ENCODE data around the gene ECHDC3.

ECHDC3 gene

DNA sequence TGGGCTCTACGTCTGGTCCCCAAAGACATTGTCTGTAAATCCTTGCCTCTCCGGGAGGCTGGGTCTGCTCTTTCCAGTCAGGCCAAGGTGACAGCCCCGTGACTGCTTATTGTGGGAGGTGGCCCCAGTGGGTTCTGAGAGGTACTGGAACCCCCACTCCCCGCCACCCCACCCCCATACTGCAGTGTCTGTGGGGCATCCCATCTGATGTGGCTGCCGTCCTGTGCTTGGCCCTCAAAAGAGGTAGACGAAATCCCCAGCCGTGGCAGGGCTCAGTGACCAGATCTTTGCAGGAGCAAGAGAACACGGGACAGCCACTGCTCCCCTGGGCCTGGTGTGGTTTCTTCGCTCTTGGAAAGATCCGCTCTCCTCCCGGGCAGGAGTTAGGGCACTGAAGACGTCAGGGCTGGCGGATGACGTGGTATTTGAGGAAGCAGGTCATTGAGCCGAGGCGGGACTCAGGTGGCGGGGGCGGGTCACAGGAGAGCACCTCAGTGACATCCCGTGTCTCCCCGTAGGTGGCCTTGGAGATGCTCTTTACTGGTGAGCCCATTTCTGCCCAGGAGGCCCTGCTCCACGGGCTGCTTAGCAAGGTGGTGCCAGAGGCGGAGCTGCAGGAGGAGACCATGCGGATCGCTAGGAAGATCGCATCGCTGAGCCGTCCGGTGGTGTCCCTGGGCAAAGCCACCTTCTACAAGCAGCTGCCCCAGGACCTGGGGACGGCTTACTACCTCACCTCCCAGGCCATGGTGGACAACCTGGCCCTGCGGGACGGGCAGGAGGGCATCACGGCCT lies 20.7 kb downstream of the ECHDC3 start:
- TF ChIP-seq EZH2 (IDR thresholded peaks at IDR 0.05; ENCODE audit: borderline replicate concordance, low read length) = no peak
- TF ChIP-seq, protein P1, sequence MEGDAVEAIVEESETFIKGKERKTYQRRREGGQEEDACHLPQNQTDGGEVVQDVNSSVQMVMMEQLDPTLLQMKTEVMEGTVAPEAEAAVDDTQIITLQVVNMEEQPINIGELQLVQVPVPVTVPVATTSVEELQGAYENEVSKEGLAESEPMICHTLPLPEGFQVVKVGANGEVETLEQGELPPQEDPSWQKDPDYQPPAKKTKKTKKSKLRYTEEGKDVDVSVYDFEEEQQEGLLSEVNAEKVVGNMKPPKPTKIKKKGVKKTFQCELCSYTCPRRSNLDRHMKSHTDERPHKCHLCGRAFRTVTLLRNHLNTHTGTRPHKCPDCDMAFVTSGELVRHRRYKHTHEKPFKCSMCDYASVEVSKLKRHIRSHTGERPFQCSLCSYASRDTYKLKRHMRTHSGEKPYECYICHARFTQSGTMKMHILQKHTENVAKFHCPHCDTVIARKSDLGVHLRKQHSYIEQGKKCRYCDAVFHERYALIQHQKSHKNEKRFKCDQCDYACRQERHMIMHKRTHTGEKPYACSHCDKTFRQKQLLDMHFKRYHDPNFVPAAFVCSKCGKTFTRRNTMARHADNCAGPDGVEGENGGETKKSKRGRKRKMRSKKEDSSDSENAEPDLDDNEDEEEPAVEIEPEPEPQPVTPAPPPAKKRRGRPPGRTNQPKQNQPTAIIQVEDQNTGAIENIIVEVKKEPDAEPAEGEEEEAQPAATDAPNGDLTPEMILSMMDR (IDR thresholded peaks at IDR 0.05; ENCODE audit: low read length) = no peak

DNA sequence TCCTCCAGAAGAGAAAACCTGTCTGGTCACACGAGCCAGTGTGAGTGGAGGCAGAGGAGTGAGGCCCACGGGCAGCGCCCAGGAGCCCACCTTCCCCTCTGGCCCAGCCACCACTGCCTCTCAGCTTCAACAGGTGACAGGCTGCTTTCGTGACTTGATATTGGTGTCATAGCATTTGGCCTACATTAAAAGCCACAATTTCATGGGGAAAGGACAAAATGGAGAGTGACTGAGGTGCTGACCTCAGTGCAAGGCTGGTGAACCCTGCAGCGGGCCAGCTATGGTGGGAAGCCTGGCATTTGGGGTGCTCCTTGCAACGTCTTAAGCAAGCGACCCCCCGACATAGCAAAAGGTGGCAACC lies 21.3 kb downstream of the ECHDC3 start:
- Histone ChIP-seq H3K27me3 (ENCODE audit: insufficient read depth, low read length) (peaks cover 3% of the 10 kb centered on the region; the same call in 1 of the 2 replicates), H3K36me3 (ENCODE audit: insufficient read depth, low read length) (no peaks in the 10 kb centered on the region), H3K9ac (ENCODE audit: low read length) (no peak overlapping the region), H3K4me2 (ENCODE audit: low read length) (peak overlapping the region; percentile 29; the same call in 1 of the 2 replicates), H3K9me3 (ENCODE audit: low read length) (no peaks in the 10 kb centered on the region), H3K79me2 (ENCODE audit: insufficient read depth, low read length) (no peaks in the 10 kb centered on the region), H4K20me1 (ENCODE audit: insufficient read depth, low read length) (no peaks in the 10 kb centered on the region), H3K27ac (ENCODE audit: low read depth, low read length, poor library complexity, severe bottlenecking) (no peak overlapping the region), H3K4me1 (ENCODE audit: insufficient read depth, low read length, severe bottlenecking) (no peaks in the 10 kb centered on the region), H2AFZ (ENCODE audit: low read length) (no peak overlapping the region), H3K4me3 (ENCODE audit: low read depth, low read length, poor library complexity, severe bottlenecking) (no peak overlapping the region), H3F3A (ENCODE audit: insufficient read depth, low read length) (no peaks in the 10 kb centered on the region), H3K9me2 (ENCODE audit: low read depth, low read length) (no peaks in the 10 kb centered on the region)
- no peak for TF ChIP-seq EZH2 (IDR thresholded peaks at IDR 0.05; ENCODE audit: borderline replicate concordance, low read length)
- TF ChIP-seq, protein P1 (IDR thresholded peaks at IDR 0.05; ENCODE audit: low read length) = no peak

More for the DNA sequence above, 20.7 kb downstream of the ECHDC3 start:
- Histone ChIP-seq H3K79me2 (ENCODE audit: insufficient read depth, low read length) (no peaks in the 10 kb centered on the region), H3K4me2 (ENCODE audit: low read length) (peak overlapping the region; percentile 29; the same call in 1 of the 2 replicates), H3K36me3 (ENCODE audit: insufficient read depth, low read length) (no peaks in the 10 kb centered on the region), H3K4me3 (ENCODE audit: low read depth, low read length, poor library complexity, severe bottlenecking) (no peak overlapping the region), H3K9me3 (ENCODE audit: low read length) (no peaks in the 10 kb centered on the region), H3K9me2 (ENCODE audit: low read depth, low read length) (no peaks in the 10 kb centered on the region), H4K20me1 (ENCODE audit: insufficient read depth, low read length) (no peaks in the 10 kb centered on the region), H3K27ac (ENCODE audit: low read depth, low read length, poor library complexity, severe bottlenecking) (no peak overlapping the region), H3F3A (ENCODE audit: insufficient read depth, low read length) (no peaks in the 10 kb centered on the region), H3K4me1 (ENCODE audit: insufficient read depth, low read length, severe bottlenecking) (no peaks in the 10 kb centered on the region), H2AFZ (ENCODE audit: low read length) (no peak overlapping the region), H3K27me3 (ENCODE audit: insufficient read depth, low read length) (peaks cover under 1% of the 10 kb centered on the region; the same call in 1 of the 2 replicates), H3K9ac (ENCODE audit: low read length) (no peak overlapping the region)

DNA sequence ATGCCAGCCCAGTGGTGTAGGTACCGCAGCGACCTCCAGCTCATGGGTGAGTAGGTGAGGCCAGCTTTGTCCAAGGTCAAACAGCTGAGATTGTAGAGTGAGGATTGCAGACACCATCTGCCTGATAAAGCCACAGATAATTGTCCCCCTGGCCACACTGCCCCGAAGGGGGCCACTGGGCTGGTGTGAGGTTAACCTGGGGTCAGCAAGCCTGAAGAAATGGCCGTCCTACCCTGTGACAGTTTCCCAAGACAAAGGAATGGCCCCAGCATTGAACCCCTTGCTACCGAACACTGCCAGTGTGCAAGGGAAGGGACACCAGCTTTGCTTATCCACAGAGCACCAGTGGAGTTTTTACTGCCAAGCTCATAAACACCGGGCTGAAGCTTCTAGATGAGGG lies 23.0 kb downstream of the ECHDC3 start:
- H4K20me1 ChIP-seq (ENCODE audit: insufficient read depth, low read length) = no peaks in the 10 kb centered on the region
- H3F3A ChIP-seq (ENCODE audit: insufficient read depth, low read length) = no peaks in the 10 kb centered on the region
- peaks cover 3% of the 10 kb centered on the region; the same call in 1 of the 2 replicates for H3K27me3 ChIP-seq (ENCODE audit: insufficient read depth, low read length)
- H3K9ac ChIP-seq (ENCODE audit: low read length) = no peak overlapping the region
- H3K36me3 ChIP-seq (ENCODE audit: insufficient read depth, low read length) = no peaks in the 10 kb centered on the region
- no peaks in the 10 kb centered on the region for H3K9me3 ChIP-seq (ENCODE audit: low read length)
- no peak overlapping the region for H3K4me2 ChIP-seq (ENCODE audit: low read length)
- no peaks in the 10 kb centered on the region for H3K79me2 ChIP-seq (ENCODE audit: insufficient read depth, low read length)
- no peaks in the 10 kb centered on the region for H3K9me2 ChIP-seq (ENCODE audit: low read depth, low read length)
- H3K4me1 ChIP-seq (ENCODE audit: insufficient read depth, low read length, severe bottlenecking) = no peaks in the 10 kb centered on the region
- no peak overlapping the region for H3K4me3 ChIP-seq (ENCODE audit: low read depth, low read length, poor library complexity, severe bottlenecking)
- H3K27ac ChIP-seq (ENCODE audit: low read depth, low read length, poor library complexity, severe bottlenecking) = no peak overlapping the region
- TF ChIP-seq, protein P1 (IDR thresholded peaks at IDR 0.05; ENCODE audit: low read length) = no peak
- TF ChIP-seq EZH2 (IDR thresholded peaks at IDR 0.05; ENCODE audit: borderline replicate concordance, low read length) = no peak
- H2AFZ ChIP-seq (ENCODE audit: low read length) = no peak overlapping the region

All from OCI-LY1 (cell line).